ENCODE data around the gene ERC2. TPM values are rescaled to one million over a fixed set of nuclear protein-coding genes. Genes with fewer than 3 reads are reported as not detected.

ERC2 gene
- total and polyA plus RNA-seq, 11 donors, result 0.16 to 3.8 (median 1.6) TPM

- no peak for TF ChIP-seq POLR2A (IDR thresholded peaks at IDR 0.05)
- no peak for TF ChIP-seq CTCF (IDR thresholded peaks at IDR 0.05)
- ATAC-seq (no peak), DNase-seq (no peak)
- Histone ChIP-seq H3K9me3 (no peaks in the 10 kb centered on the region), H3K4me3 (no peak overlapping the region), H3K27me3 (peaks cover 4 to 90% (median 9%) of the 10 kb centered on the region in 9 donors), H3K36me3 (no peaks in the 10 kb centered on the region), H3K4me1 (peaks cover 0 to 64% (median 11%) of the 10 kb centered on the region in 12 donors), H3K27ac (no peak overlapping the region)
- intact Hi-C loops (cut with DNase I), result loop anchor here (2.0 to 10.0 kb wide), 10 partner anchors 239 to 771 kb away; no protein-coding TSS in a partner anchor
- 61 to 75% (median 68%) methylated on average over 20 of the region's 20 CpGs for WGBS, 4 donors
Observed at GRCh38 chr3:55484191-55484689, 984.0 kb downstream of the ERC2 start.

- 61 to 70% (median 64%) methylated on average over 40 of the region's 40 CpGs for WGBS, 4 donors
- intact Hi-C loops (cut with DNase I), result loop anchor here (2.0 to 10.0 kb wide), 10 partner anchors 239 to 771 kb away; no protein-coding TSS in a partner anchor
- H3K4me1 ChIP-seq, result peaks cover 0 to 56% (median 8%) of the 10 kb centered on the region in 12 donors
- H3K27ac ChIP-seq, result no peak overlapping the region
- H3K36me3 ChIP-seq, result no peaks in the 10 kb centered on the region
- no peak for TF ChIP-seq POLR2A (IDR thresholded peaks at IDR 0.05)
- TF ChIP-seq CTCF (IDR thresholded peaks at IDR 0.05), result no peak
- no peaks in the 10 kb centered on the region for H3K9me3 ChIP-seq
- no peak for DNase-seq
- ATAC-seq, result no peak
- H3K4me3 ChIP-seq, result peak overlapping the region in 1 of 12 donors; percentile 42
- H3K27me3 ChIP-seq, result peaks cover 1 to 89% (median 9%) of the 10 kb centered on the region in 9 donors
Observed at GRCh38 chr3:55483196-55484095, 984.8 kb downstream of the ERC2 start.

DNA sequence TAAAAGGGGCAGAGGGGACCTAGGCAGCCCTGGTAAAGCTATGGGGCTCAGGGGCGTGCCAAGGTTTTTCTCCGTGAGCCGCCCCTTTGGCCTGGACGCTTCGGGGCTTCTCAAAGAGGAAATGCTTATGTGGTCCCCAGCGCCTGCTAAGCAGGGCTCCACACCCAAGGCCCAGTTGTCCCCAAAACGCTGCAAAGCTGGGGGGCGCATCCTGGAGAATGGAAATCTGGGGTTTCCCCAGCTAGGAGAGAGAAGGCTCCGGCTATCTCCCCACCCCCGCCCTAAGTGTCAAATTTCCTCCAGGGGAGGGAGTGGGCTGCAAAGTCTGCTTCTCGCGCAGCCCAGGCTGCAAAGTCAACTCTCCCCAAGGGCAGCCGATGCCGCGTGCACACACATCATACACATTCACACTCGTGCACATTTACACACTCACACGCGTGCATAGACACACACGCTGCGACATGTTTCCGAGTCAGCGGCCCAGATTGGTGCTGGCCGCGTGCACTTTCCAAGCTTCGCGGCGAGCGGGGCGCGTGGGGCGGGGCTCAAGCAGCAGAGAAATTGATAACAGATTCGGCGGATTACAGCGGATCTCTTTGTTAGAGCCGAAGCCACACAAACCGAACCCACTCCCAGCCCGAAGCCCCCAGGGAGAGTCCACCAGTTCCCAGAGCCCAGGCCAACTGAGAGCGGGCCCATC is 985.6 kb downstream of the ERC2 start:
- Histone ChIP-seq H3K4me1 (peaks cover 0 to 51% (median 8%) of the 10 kb centered on the region in 12 donors), H3K9me3 (no peaks in the 10 kb centered on the region), H3K4me3 (peak overlapping the region in 9 of 12 donors; percentile 25 to 54 (median 43)), H3K27ac (no peak overlapping the region), H3K27me3 (peaks cover 0 to 86% (median 9%) of the 10 kb centered on the region in 9 donors), H3K36me3 (no peaks in the 10 kb centered on the region)
- ATAC-seq (no peak), DNase-seq (peak in 1 of 5 donors; percentile 25)
- intact Hi-C loops (cut with DNase I), result loop anchor here (5.0 to 10.0 kb wide), 7 partner anchors 262 to 772 kb away; no protein-coding TSS in a partner anchor
- TF ChIP-seq POLR2A (IDR thresholded peaks at IDR 0.05), result no peak
- TF ChIP-seq CTCF (IDR thresholded peaks at IDR 0.05), result no peak
- 26 to 53% (median 28%) methylated on average over 28 to 38 of the region's 38 CpGs for WGBS, 4 donors

Data from heart left ventricle (tissue), 16 donors.